ENCODE results near the gene ZNF688.
"Not testable (repeated sequence)": the region's sequence is repeated elsewhere in the genome, so short reads cannot be mapped to it uniquely, and the experiment has no call there.

Gene ZNF688

GRCh38 chr16:30539000-30539964 is 32.2 kb downstream of the ZNF688 start:
- H3K4me3 ChIP-seq (ENCODE audit: low read depth, low read length) = no peak overlapping the region
- no peaks in the 10 kb centered on the region for H3K36me3 ChIP-seq (ENCODE audit: control insufficient read depth, insufficient read depth, low read length)
- H3K27me3 ChIP-seq (ENCODE audit: control insufficient read depth, insufficient read depth, low read length) = no peaks in the 10 kb centered on the region
- no peaks in the 10 kb centered on the region for H3K9me3 ChIP-seq (ENCODE audit: control insufficient read depth, insufficient read depth, low read length)
- no peak overlapping the region for H3K27ac ChIP-seq (ENCODE audit: low read depth, low read length)
- peaks cover 35% of the 10 kb centered on the region for H3K4me1 ChIP-seq (ENCODE audit: control insufficient read depth, insufficient read depth, low read length)
- no peak overlapping the region for H3K9ac ChIP-seq (ENCODE audit: low read depth, low read length)

GRCh38 chr16:30536391-30537024 is 35.0 kb downstream of the ZNF688 start:
- not testable (repeated sequence) for H3K9ac ChIP-seq (ENCODE audit: low read depth, low read length); H3K27ac ChIP-seq (ENCODE audit: low read depth, low read length); H3K9me3 ChIP-seq (ENCODE audit: control insufficient read depth, insufficient read depth, low read length); H3K27me3 ChIP-seq (ENCODE audit: control insufficient read depth, insufficient read depth, low read length)
- peak overlapping the region; percentile 72; the same call in 1 of the 2 replicates for H3K4me3 ChIP-seq (ENCODE audit: low read depth, low read length)
- H3K36me3 ChIP-seq (ENCODE audit: control insufficient read depth, insufficient read depth, low read length) = peaks cover 10% of the 10 kb centered on the region
- H3K4me1 ChIP-seq (ENCODE audit: control insufficient read depth, insufficient read depth, low read length) = peaks cover 12% of the 10 kb centered on the region

GRCh38 chr16:30535777-30536190 is 35.7 kb downstream of the ZNF688 start:
- H3K4me3 ChIP-seq (ENCODE audit: low read depth, low read length) = peak overlapping the region; percentile 72
- peak overlapping the region; percentile 98 for H3K27ac ChIP-seq (ENCODE audit: low read depth, low read length)
- peaks cover 6% of the 10 kb centered on the region; the same call in 1 of the 2 replicates for H3K4me1 ChIP-seq (ENCODE audit: control insufficient read depth, insufficient read depth, low read length)

GRCh38 chr16:30535106-30535776 is 36.3 kb downstream of the ZNF688 start:
- peaks cover 6% of the 10 kb centered on the region; the same call in 1 of the 2 replicates for H3K4me1 ChIP-seq (ENCODE audit: control insufficient read depth, insufficient read depth, low read length)
- H3K9me3 ChIP-seq (ENCODE audit: control insufficient read depth, insufficient read depth, low read length) = no peaks in the 10 kb centered on the region
- peak overlapping the region; percentile 98 for H3K27ac ChIP-seq (ENCODE audit: low read depth, low read length)
- no peaks in the 10 kb centered on the region for H3K27me3 ChIP-seq (ENCODE audit: control insufficient read depth, insufficient read depth, low read length)
- H3K36me3 ChIP-seq (ENCODE audit: control insufficient read depth, insufficient read depth, low read length) = peaks cover 18% of the 10 kb centered on the region
- H3K4me3 ChIP-seq (ENCODE audit: low read depth, low read length) = peak overlapping the region; percentile 72
- H3K9ac ChIP-seq (ENCODE audit: low read depth, low read length) = peak overlapping the region; percentile 95

More at GRCh38 chr16:30535777-30536190, 35.7 kb downstream of the ZNF688 start:
- no peaks in the 10 kb centered on the region for H3K27me3 ChIP-seq (ENCODE audit: control insufficient read depth, insufficient read depth, low read length)
- H3K36me3 ChIP-seq (ENCODE audit: control insufficient read depth, insufficient read depth, low read length) = peaks cover 17% of the 10 kb centered on the region
- peak overlapping the region; percentile 95 for H3K9ac ChIP-seq (ENCODE audit: low read depth, low read length)
- no peaks in the 10 kb centered on the region for H3K9me3 ChIP-seq (ENCODE audit: control insufficient read depth, insufficient read depth, low read length)

GRCh38 chr16:30534368-30535105 is 37.0 kb downstream of the ZNF688 start, which contains the start of gene ZNF747:
Gene ZNF747, minus strand, starts transcription at chr16:30534858. Its CDS starts 179 bp downstream, at chr16:30534679.
- Histone ChIP-seq H3K27me3 (ENCODE audit: control insufficient read depth, insufficient read depth, low read length) (no peaks in the 10 kb centered on the region), H3K27ac (ENCODE audit: low read depth, low read length) (peak within 1 kb of the TSS; percentile 98), H3K9me3 (ENCODE audit: control insufficient read depth, insufficient read depth, low read length) (no peaks in the 10 kb centered on the region), H3K36me3 (ENCODE audit: control insufficient read depth, insufficient read depth, low read length) (peaks cover 18% of the 10 kb centered on the region), H3K4me3 (ENCODE audit: low read depth, low read length) (peak within 1 kb of the TSS; percentile 72), H3K9ac (ENCODE audit: low read depth, low read length) (peak within 1 kb of the TSS; percentile 95), H3K4me1 (ENCODE audit: control insufficient read depth, insufficient read depth, low read length) (peaks cover 6% of the 10 kb centered on the region; the same call in 1 of the 2 replicates)

GRCh38 chr16:30533748-30534367 is 37.7 kb downstream of the ZNF688 start:
- H3K4me3 ChIP-seq (ENCODE audit: low read depth, low read length) = peak overlapping the region; percentile 72
- peaks cover 6% of the 10 kb centered on the region; the same call in 1 of the 2 replicates for H3K4me1 ChIP-seq (ENCODE audit: control insufficient read depth, insufficient read depth, low read length)
- H3K27me3 ChIP-seq (ENCODE audit: control insufficient read depth, insufficient read depth, low read length) = no peaks in the 10 kb centered on the region
- H3K9me3 ChIP-seq (ENCODE audit: control insufficient read depth, insufficient read depth, low read length) = no peaks in the 10 kb centered on the region
- peaks cover 18% of the 10 kb centered on the region for H3K36me3 ChIP-seq (ENCODE audit: control insufficient read depth, insufficient read depth, low read length)
- peak overlapping the region; percentile 98 for H3K27ac ChIP-seq (ENCODE audit: low read depth, low read length)
- peak overlapping the region; percentile 95 for H3K9ac ChIP-seq (ENCODE audit: low read depth, low read length)

- Histone ChIP-seq H3K4me1 (ENCODE audit: control insufficient read depth, insufficient read depth, low read length) (peaks cover 6% of the 10 kb centered on the region; the same call in 1 of the 2 replicates), H3K9me3 (ENCODE audit: control insufficient read depth, insufficient read depth, low read length) (no peaks in the 10 kb centered on the region), H3K27me3 (ENCODE audit: control insufficient read depth, insufficient read depth, low read length) (no peaks in the 10 kb centered on the region), H3K4me3 (ENCODE audit: low read depth, low read length) (peak overlapping the region; percentile 72; the same call in 1 of the 2 replicates), H3K9ac (ENCODE audit: low read depth, low read length) (no peak overlapping the region), H3K27ac (ENCODE audit: low read depth, low read length) (no peak overlapping the region), H3K36me3 (ENCODE audit: control insufficient read depth, insufficient read depth, low read length) (peaks cover 18% of the 10 kb centered on the region)
Measured at GRCh38 chr16:30533146-30533522, 38.4 kb downstream of the ZNF688 start.

GRCh38 chr16:30532285-30533145 is 39.0 kb downstream of the ZNF688 start:
- H3K4me3 ChIP-seq (ENCODE audit: low read depth, low read length) = no peak overlapping the region
- peaks cover 12% of the 10 kb centered on the region for H3K4me1 ChIP-seq (ENCODE audit: control insufficient read depth, insufficient read depth, low read length)

GRCh38 chr16:30530163-30531037 is 41.1 kb downstream of the ZNF688 start:
- Histone ChIP-seq H3K9me3 (ENCODE audit: control insufficient read depth, insufficient read depth, low read length) (no peaks in the 10 kb centered on the region), H3K9ac (ENCODE audit: low read depth, low read length) (no peak overlapping the region), H3K27me3 (ENCODE audit: control insufficient read depth, insufficient read depth, low read length) (no peaks in the 10 kb centered on the region), H3K27ac (ENCODE audit: low read depth, low read length) (no peak overlapping the region), H3K36me3 (ENCODE audit: control insufficient read depth, insufficient read depth, low read length) (peaks cover 18% of the 10 kb centered on the region), H3K4me1 (ENCODE audit: control insufficient read depth, insufficient read depth, low read length) (peaks cover 7% of the 10 kb centered on the region), H3K4me3 (ENCODE audit: low read depth, low read length) (no peak overlapping the region)

More at GRCh38 chr16:30532285-30533145, 39.0 kb downstream of the ZNF688 start:
- Histone ChIP-seq H3K27me3 (ENCODE audit: control insufficient read depth, insufficient read depth, low read length) (no peaks in the 10 kb centered on the region), H3K9ac (ENCODE audit: low read depth, low read length) (no peak overlapping the region), H3K9me3 (ENCODE audit: control insufficient read depth, insufficient read depth, low read length) (no peaks in the 10 kb centered on the region), H3K36me3 (ENCODE audit: control insufficient read depth, insufficient read depth, low read length) (peaks cover 18% of the 10 kb centered on the region), H3K27ac (ENCODE audit: low read depth, low read length) (no peak overlapping the region)

Measured in HUES48 (cell line).